ENCODE data around the gene ITIH5. TPM values are rescaled to one million over a fixed set of nuclear protein-coding genes. Genes with fewer than 3 reads are reported as not detected.

The ITIH5 gene
- total and polyA plus RNA-seq, 9 of the 15 experiments (the other 6 are each of a cell fraction or from before 2014, with no cell fraction given) = 0.52 to 4.5 (median 2.6) TPM

DNA sequence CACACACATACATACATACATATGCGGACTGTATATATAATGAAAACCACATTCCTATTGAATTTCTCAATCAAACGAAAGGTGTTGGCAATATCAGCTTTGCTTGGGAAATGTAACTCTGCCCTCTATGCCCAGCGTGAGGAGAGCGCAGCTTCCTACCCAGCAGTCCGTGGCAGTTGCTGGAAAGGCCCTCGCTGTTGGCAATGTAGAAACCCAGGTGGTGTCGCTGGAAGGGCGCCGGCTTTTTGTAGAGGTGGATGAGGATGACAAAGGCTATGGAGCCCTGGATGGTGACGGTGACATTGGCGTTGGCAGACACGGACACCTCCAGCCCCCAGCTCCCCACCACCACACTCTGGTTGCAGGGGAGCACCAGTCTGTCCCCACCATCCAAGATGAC is 100.9 kb downstream of the ITIH5 start (continued):
- TF ChIP-seq MITF (IDR thresholded peaks at IDR 0.05) (no peak), KAT7 (CRISPR knock-in tag; IDR thresholded peaks at IDR 0.05; ENCODE audit: borderline replicate concordance) (no peak), MAFK (IDR thresholded peaks at IDR 0.05; ENCODE audit: low read length) (no peak), ZNF133 (CRISPR knock-in tag; IDR thresholded peaks at IDR 0.05) (no peak), ZBTB8A (IDR thresholded peaks at IDR 0.05; ENCODE audit: partially characterized antibody) (no peak), FOXO4 (CRISPR knock-in tag; IDR thresholded peaks at IDR 0.05) (no peak), ZBTB34 (CRISPR knock-in tag; IDR thresholded peaks at IDR 0.05) (no peak), E2F1 (CRISPR knock-in tag; IDR thresholded peaks at IDR 0.05) (no peak)
